ENCODE data around the gene GNPTG.

Gene GNPTG

DNA sequence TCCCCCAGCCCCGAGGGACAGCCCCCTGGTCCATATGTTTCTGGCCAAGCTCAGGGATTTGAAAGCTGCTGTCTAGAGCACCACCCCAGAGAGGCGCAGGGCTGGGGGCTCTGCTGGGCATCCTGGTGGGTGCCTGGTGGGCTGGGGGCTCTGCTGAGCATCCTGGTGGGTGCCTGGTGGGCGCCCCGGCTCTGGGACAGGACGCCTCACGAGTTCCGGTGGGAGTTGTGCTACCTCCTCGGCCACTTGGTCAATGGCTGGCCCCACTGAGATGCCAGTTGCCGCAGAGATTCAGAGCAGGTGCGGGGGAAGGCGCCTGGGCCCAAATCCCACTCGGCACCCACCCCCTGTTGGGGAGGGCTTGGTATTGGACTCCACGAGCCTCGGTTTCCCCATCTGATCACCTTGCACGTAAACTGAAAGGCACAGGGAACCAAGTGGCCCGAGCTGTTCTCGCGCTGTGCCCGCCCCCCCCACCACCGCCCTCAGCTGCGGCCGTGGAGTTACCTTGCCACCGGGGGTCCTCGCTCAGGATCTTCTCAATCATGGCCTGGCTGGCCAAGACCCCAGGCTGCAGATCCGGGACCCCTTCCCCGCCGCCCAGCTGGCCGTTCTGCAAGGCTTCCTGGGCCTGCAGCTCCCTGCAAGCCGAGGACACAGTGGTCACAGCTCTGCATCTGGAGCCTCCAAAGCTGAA, 49.5 kb downstream of the GNPTG start:
- no peak for DNase-seq

DNA sequence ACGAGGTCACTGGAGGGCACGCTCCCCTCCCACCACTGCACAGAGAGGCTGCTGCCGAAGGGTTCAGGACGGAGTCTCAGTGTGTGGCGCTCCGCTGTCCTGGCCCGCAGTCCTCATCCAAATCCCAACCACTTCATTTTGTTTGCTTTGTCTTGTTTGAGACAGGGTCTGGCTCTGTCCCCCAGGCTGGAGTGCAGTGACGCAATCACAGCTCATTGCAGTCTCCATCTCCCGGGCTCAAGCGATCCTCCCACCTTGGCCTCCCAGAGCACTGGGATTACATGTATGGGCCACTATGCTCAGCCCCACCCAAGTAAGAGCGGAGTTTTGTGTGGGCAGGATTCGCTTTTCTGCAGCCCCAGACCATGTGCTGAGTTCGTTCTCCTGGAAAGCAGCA, 50.0 kb downstream of the GNPTG start:
- DNase-seq: no peak

DNA sequence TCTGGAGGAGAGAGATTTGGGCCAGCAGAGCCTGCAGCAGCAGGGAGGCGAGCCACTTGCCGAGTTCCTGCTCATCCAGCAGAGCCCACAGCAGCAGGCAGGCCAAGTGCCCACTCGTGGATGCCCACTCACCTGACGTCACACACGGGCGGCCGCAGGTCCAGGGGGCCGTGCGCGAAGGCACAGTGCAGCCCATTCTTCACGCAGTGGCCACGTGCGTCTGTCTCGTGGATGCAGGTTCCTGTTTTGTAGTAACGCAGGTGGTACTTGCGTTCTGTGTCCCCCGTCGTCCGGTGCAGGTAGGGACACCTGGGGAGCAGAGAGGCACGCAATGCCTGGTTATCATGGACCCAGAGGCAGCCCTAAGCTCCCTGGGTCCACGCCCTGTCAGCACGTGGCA, 51.3 kb downstream of the GNPTG start:
- no peak for DNase-seq

DNA sequence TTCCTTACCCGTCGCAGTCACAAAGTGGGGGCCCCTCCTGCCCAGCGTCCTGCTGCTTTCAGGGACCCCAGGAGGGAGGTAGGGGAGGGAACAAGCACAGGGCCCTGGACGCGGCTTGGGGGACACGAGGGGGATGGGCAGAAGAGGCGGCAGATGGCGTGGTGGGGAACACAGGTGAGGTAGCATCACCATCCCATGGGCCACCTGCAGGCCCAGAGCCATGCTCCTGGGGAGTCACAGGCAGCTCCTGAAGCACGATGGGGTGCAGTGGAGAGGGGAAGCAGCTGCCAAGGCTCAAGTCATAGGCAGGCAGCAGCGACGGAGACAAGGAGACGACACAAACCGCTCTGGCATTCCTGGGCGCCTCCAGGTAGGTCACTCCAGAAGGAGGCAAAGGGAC, 52.0 kb downstream of the GNPTG start:
- no peak for DNase-seq

DNA sequence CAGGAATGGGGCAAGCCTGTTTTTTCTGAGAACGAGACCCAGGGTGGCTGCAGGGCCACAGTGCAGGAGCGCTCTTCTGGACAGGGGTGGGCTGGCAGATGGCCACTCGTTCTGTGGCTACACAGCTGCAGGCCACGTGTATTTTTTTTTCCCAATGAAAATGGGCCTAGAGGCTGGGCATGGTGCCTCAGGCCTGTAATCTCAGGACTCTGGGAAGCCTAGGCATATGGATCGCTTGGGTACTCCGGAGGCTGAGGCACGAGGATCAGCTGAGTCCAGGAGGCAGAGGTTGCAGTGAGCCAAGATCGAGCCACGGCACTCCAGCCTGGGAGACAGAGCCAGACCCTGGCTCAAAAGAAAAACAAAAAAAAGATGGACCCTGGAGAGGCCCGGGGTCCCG, 56.0 kb downstream of the GNPTG start:
- no peak for DNase-seq

GRCh38 chr16:1408171-1408837, 56.6 kb downstream of the GNPTG start:
- peak; percentile 94 for DNase-seq

GRCh38 chr16:1412847-1413246, 61.1 kb downstream of the GNPTG start:
- no peak for DNase-seq
